HepG2 (cell line): ENCODE results near the gene C17orf75. TPM values are rescaled to one million over a fixed set of nuclear protein-coding genes. Genes with fewer than 3 reads are reported as not detected.

Experiments
- ATAD3A ChIP-seq: sonication (generic); formaldehyde crosslinking; IDR thresholded peaks from 2 replicates; pipeline ENCODE4 v1.4.0; 2020; ENCODE audit warnings: missing genetic modification reagents
- ATRX ChIP-seq: sonication (generic); formaldehyde crosslinking; IDR thresholded peaks from 2 replicates; pipeline ENCODE4 v1.4.0; 2020; ENCODE audit warnings: missing genetic modification reagents, borderline replicate concordance
- DRAP1 ChIP-seq: IDR thresholded peaks from 2 replicates; pipeline ENCODE4 v1.6.1; 2016; ENCODE audit warnings: missing genetic modification reagents, missing compliant biosample characterization
- E2F5 ChIP-seq: sonication (generic); formaldehyde crosslinking; conservative IDR thresholded peaks from 2 replicates; pipeline ENCODE4 v1.4.0; 2020; ENCODE audit warnings: missing genetic modification reagents
- FOXJ3 ChIP-seq: sonication (generic); formaldehyde crosslinking; IDR thresholded peaks from 2 replicates; pipeline ENCODE4 v1.4.0; 2020; ENCODE audit warnings: missing genetic modification reagents, mild to moderate bottlenecking, borderline replicate concordance
- KLF15 ChIP-seq: sonication (generic); formaldehyde crosslinking; IDR thresholded peaks from 2 replicates; pipeline ENCODE4 v1.8.1; 2023; ENCODE audit warnings: borderline replicate concordance, mild to moderate bottlenecking, inconsistent platforms, missing genetic modification reagents, mixed read lengths
- MED1 ChIP-seq: sonication (generic); formaldehyde crosslinking; IDR thresholded peaks from 2 replicates; pipeline ENCODE4 v1.4.0; 2020; ENCODE audit warnings: missing genetic modification reagents
- MYPOP ChIP-seq: sonication (generic); formaldehyde crosslinking; IDR thresholded peaks from 2 replicates; pipeline ENCODE4 v1.8.1; 2023; ENCODE audit warnings: mild to moderate bottlenecking, moderate library complexity, missing genetic modification reagents
- NR2F1 ChIP-seq, 2 experiments: fragments of 450-650 bp in 1 of 2; formaldehyde crosslinking in 1 of 2; IDR thresholded peaks; 2 replicates each; pipeline versions ENCODE4 v1.5.0 to v1.6.1; 2016 to 2020; ENCODE audit warnings: mild to moderate bottlenecking in 1 of 2, missing compliant biosample characterization in 1 of 2, missing genetic modification reagents in 1 of 2, moderate library complexity in 1 of 2
- PHF8 ChIP-seq: sonication (generic); formaldehyde crosslinking; IDR thresholded peaks from 2 replicates; pipeline ENCODE4 v1.5.0; 2020; ENCODE audit warnings: missing genetic modification reagents
- SMAD9 ChIP-seq: sonication (generic); formaldehyde crosslinking; IDR thresholded peaks from 2 replicates; pipeline ENCODE4 v1.5.1; 2020; ENCODE audit warnings: mild to moderate bottlenecking, missing genetic modification reagents
- THYN1 ChIP-seq: sonication (generic); formaldehyde crosslinking; IDR thresholded peaks from 2 replicates; pipeline ENCODE4 v1.8.1; 2023; ENCODE audit warnings: low read depth, mild to moderate bottlenecking, moderate library complexity, missing genetic modification reagents, borderline replicate concordance
- ZNF282 ChIP-seq: fragments of 450-650 bp; IDR thresholded peaks from 2 replicates; pipeline ENCODE4 v1.6.1; 2018; ENCODE audit not compliant: partially characterized antibody
- ZNF530 ChIP-seq: sonication (generic); formaldehyde crosslinking; IDR thresholded peaks from 2 replicates; pipeline ENCODE4 v1.5.0; 2020; ENCODE audit warnings: low read depth, mild to moderate bottlenecking, missing genetic modification reagents
- ZNF616 ChIP-seq: sonication (generic); formaldehyde crosslinking; IDR thresholded peaks from 2 replicates; pipeline ENCODE4 v1.5.0; 2020; ENCODE audit warnings: low read depth, mild to moderate bottlenecking, missing genetic modification reagents
- ZNF670 ChIP-seq: sonication (generic); formaldehyde crosslinking; IDR thresholded peaks from 2 replicates; pipeline ENCODE4 v1.8.0; 2022; ENCODE audit warnings: mild to moderate bottlenecking, missing genetic modification reagents, borderline replicate concordance
- ZNF775 ChIP-seq: sonication (generic); formaldehyde crosslinking; IDR thresholded peaks from 2 replicates; pipeline ENCODE4 v1.4.0; 2020; ENCODE audit warnings: missing genetic modification reagents, mild to moderate bottlenecking, moderate library complexity, borderline replicate concordance
- polyA plus RNA-seq, 8 experiments: library from polyadenylated mRNA; depleted of rRNA in 3 of 8; stranded (reverse) in 7 of 8; unstranded in 1 of 8; fragments of >200 nt; fragmentation: Illumina TruSeq in 4 of 8; extraction: Trizol in 4 of 8; gene quantifications; 2 replicates each; pipeline versions ENCODE4 v1.2.1 to v1.2.3, GENCODE V29; 2011 to 2016; ENCODE audit warnings: low read depth in 4 of 8, missing spikeins in 1 of 8, mixed read lengths in 1 of 8; ENCODE audit not compliant: insufficient read depth in 1 of 8
- total RNA-seq, 5 experiments: library from RNA; depleted of rRNA; stranded (reverse); fragments of >200 nt; fragmentation: Illumina TruSeq; extraction: Trizol; gene quantifications; 2 replicates each; pipeline ENCODE4 v1.2.3, GENCODE V29; 2016; ENCODE audit warnings: low read depth in 1 of 5
- TF ChIP-seq, protein P1 (sequence below): sonication (generic); formaldehyde crosslinking; IDR thresholded peaks from 2 replicates; pipeline ENCODE4 v1.4.0; 2020; ENCODE audit warnings: missing genetic modification reagents, borderline replicate concordance
- TF ChIP-seq, protein P2 (sequence below): sonication (generic); formaldehyde crosslinking; IDR thresholded peaks from 2 replicates; pipeline ENCODE4 v1.5.1; 2020; ENCODE audit warnings: missing genetic modification reagents, mild to moderate bottlenecking, borderline replicate concordance
- TF ChIP-seq, protein P3 (sequence below): sonication (generic); formaldehyde crosslinking; IDR thresholded peaks from 2 replicates; pipeline ENCODE4 v1.5.1; 2020; ENCODE audit warnings: mild to moderate bottlenecking, missing genetic modification reagents, borderline replicate concordance

The C17orf75 gene
- total and polyA plus RNA-seq, 2 of the 13 experiments (the other 11 are each of a cell fraction or from before 2014, with no cell fraction given), result 16.2 to 33.0 TPM

- TF ChIP-seq, protein P1, sequence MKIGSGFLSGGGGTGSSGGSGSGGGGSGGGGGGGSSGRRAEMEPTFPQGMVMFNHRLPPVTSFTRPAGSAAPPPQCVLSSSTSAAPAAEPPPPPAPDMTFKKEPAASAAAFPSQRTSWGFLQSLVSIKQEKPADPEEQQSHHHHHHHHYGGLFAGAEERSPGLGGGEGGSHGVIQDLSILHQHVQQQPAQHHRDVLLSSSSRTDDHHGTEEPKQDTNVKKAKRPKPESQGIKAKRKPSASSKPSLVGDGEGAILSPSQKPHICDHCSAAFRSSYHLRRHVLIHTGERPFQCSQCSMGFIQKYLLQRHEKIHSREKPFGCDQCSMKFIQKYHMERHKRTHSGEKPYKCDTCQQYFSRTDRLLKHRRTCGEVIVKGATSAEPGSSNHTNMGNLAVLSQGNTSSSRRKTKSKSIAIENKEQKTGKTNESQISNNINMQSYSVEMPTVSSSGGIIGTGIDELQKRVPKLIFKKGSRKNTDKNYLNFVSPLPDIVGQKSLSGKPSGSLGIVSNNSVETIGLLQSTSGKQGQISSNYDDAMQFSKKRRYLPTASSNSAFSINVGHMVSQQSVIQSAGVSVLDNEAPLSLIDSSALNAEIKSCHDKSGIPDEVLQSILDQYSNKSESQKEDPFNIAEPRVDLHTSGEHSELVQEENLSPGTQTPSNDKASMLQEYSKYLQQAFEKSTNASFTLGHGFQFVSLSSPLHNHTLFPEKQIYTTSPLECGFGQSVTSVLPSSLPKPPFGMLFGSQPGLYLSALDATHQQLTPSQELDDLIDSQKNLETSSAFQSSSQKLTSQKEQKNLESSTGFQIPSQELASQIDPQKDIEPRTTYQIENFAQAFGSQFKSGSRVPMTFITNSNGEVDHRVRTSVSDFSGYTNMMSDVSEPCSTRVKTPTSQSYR (CRISPR knock-in tag), result no peak
- peak; percentile 75 for TF ChIP-seq MED1 (CRISPR knock-in tag)
- no peak for TF ChIP-seq ZNF616 (CRISPR knock-in tag)
- TF ChIP-seq NR2F1 (CRISPR knock-in tag; IDR thresholded peaks at IDR 0.05), result peak; percentile 96 to 97
- peak; percentile 50; the same call in 1 of the 2 replicates for TF ChIP-seq MYPOP (CRISPR knock-in tag)
- TF ChIP-seq ZNF282, result no peak
- TF ChIP-seq KLF15, result no peak
- TF ChIP-seq, protein P2, sequence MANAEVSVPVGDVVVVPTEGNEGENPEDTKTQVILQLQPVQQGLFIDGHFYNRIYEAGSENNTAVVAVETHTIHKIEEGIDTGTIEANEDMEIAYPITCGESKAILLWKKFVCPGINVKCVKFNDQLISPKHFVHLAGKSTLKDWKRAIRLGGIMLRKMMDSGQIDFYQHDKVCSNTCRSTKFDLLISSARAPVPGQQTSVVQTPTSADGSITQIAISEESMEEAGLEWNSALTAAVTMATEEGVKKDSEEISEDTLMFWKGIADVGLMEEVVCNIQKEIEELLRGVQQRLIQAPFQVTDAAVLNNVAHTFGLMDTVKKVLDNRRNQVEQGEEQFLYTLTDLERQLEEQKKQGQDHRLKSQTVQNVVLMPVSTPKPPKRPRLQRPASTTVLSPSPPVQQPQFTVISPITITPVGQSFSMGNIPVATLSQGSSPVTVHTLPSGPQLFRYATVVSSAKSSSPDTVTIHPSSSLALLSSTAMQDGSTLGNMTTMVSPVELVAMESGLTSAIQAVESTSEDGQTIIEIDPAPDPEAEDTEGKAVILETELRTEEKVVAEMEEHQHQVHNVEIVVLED (CRISPR knock-in tag), result no peak
- TF ChIP-seq THYN1 (CRISPR knock-in tag), result no peak
- no peak for TF ChIP-seq ATRX (CRISPR knock-in tag)
- no peak for TF ChIP-seq ZNF670 (CRISPR knock-in tag)
- TF ChIP-seq, protein P3, sequence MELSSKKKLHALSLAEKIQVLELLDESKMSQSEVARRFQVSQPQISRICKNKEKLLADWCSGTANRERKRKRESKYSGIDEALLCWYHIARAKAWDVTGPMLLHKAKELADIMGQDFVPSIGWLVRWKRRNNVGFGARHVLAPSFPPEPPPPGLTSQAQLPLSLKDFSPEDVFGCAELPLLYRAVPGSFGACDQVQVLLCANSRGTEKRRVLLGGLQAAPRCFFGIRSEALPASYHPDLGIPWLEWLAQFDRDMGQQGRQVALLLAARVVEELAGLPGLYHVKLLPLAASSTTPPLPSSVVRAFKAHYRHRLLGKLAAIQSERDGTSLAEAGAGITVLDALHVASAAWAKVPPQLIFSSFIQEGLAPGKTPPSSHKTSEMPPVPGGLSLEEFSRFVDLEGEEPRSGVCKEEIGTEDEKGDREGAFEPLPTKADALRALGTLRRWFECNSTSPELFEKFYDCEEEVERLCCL (CRISPR knock-in tag), result no peak
- TF ChIP-seq ZNF530, result no peak
- no peak for TF ChIP-seq ZNF775 (CRISPR knock-in tag)
- no peak for TF ChIP-seq PHF8 (CRISPR knock-in tag)
- TF ChIP-seq ATAD3A, result no peak
- TF ChIP-seq SMAD9, result no peak
- TF ChIP-seq E2F5 (CRISPR knock-in tag), result no peak
- TF ChIP-seq DRAP1 (CRISPR knock-in tag), result no peak
- peak; percentile 48; the same call in 1 of the 2 replicates for TF ChIP-seq FOXJ3 (CRISPR knock-in tag)
Observed at GRCh38 chr17:32302860-32303649, 38.9 kb downstream of the C17orf75 start (continued).
